ENCODE data around the gene CACNA1G.

The CACNA1G gene

DNA sequence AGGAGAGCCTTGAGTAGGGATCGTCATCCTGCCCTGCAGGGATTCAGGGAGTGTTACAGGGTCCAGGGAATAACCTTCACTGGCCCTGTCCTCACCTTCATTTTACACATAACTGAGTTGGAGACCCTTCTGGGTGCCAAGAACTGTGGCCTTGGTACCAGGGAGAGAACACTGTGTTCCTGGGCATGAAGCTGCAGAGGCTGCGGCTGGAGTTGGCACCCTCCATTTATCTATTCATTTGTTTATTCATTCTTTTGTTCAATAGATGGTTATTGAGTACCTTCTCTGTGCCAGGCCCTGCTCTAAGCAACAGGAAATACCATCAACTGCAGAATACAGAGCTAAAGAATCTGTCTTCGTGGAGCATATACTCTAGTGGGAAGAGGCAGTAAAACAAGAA, 80.8 kb downstream of the CACNA1G start:
- H3K4me3 ChIP-seq (ENCODE audit: low read depth, low read length), result no peak overlapping the region
- DNase-seq (ENCODE audit: low read depth), result no peak
- TF ChIP-seq MYC (IDR thresholded peaks at IDR 0.05; ENCODE audit: low read depth, low read length) (no peak), POLR2A (IDR thresholded peaks at IDR 0.05; ENCODE audit: extremely low read depth, insufficient read length) (no peak)
- TF ChIP-seq, protein P1, sequence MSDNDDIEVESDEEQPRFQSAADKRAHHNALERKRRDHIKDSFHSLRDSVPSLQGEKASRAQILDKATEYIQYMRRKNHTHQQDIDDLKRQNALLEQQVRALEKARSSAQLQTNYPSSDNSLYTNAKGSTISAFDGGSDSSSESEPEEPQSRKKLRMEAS (IDR thresholded peaks at IDR 0.05; ENCODE audit: low read depth, low read length), result no peak
- TF ChIP-seq, protein P2, sequence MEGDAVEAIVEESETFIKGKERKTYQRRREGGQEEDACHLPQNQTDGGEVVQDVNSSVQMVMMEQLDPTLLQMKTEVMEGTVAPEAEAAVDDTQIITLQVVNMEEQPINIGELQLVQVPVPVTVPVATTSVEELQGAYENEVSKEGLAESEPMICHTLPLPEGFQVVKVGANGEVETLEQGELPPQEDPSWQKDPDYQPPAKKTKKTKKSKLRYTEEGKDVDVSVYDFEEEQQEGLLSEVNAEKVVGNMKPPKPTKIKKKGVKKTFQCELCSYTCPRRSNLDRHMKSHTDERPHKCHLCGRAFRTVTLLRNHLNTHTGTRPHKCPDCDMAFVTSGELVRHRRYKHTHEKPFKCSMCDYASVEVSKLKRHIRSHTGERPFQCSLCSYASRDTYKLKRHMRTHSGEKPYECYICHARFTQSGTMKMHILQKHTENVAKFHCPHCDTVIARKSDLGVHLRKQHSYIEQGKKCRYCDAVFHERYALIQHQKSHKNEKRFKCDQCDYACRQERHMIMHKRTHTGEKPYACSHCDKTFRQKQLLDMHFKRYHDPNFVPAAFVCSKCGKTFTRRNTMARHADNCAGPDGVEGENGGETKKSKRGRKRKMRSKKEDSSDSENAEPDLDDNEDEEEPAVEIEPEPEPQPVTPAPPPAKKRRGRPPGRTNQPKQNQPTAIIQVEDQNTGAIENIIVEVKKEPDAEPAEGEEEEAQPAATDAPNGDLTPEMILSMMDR (IDR thresholded peaks at IDR 0.05; ENCODE audit: low read depth, low read length), result no peak

DNA sequence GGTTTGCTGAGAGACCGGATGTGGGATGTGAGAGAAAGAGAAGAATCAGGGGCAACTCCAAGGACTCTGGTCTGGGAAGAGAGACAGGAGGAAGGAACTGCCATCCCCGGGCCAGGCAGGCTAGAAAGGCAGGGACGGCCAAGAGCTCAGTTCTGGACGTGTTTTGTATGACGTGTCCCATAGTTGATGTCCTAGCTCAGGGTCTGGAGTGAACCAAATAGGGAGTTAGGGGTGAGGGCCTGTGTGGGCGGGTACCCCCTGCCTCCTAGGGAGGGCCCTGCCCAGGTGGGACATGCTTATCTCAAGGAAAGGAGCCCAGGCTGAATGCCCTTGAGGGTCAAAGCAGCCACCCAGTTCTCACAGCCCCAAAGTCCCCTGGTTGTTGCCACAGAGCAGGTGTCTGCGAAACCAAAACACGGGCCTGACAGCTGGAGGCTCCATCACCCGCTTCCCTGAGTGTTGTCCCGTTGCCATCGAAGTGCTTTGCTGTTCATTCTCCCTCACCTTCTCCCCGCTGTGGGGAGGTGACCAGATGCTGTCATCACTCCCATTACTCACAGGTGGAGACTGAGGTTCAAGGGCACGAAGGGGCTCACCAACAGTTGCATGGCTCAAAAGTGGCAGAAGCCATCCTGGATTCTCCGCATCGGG, 81.7 kb downstream of the CACNA1G start:
- TF ChIP-seq, protein P2 (IDR thresholded peaks at IDR 0.05; ENCODE audit: low read depth, low read length), result no peak
- TF ChIP-seq, protein P1 (IDR thresholded peaks at IDR 0.05; ENCODE audit: low read depth, low read length), result no peak
- no peak for TF ChIP-seq POLR2A (IDR thresholded peaks at IDR 0.05; ENCODE audit: extremely low read depth, insufficient read length)
- TF ChIP-seq MYC (IDR thresholded peaks at IDR 0.05; ENCODE audit: low read depth, low read length), result no peak
- no peak for DNase-seq (ENCODE audit: low read depth)
- no peak overlapping the region for H3K4me3 ChIP-seq (ENCODE audit: low read depth, low read length)

DNA sequence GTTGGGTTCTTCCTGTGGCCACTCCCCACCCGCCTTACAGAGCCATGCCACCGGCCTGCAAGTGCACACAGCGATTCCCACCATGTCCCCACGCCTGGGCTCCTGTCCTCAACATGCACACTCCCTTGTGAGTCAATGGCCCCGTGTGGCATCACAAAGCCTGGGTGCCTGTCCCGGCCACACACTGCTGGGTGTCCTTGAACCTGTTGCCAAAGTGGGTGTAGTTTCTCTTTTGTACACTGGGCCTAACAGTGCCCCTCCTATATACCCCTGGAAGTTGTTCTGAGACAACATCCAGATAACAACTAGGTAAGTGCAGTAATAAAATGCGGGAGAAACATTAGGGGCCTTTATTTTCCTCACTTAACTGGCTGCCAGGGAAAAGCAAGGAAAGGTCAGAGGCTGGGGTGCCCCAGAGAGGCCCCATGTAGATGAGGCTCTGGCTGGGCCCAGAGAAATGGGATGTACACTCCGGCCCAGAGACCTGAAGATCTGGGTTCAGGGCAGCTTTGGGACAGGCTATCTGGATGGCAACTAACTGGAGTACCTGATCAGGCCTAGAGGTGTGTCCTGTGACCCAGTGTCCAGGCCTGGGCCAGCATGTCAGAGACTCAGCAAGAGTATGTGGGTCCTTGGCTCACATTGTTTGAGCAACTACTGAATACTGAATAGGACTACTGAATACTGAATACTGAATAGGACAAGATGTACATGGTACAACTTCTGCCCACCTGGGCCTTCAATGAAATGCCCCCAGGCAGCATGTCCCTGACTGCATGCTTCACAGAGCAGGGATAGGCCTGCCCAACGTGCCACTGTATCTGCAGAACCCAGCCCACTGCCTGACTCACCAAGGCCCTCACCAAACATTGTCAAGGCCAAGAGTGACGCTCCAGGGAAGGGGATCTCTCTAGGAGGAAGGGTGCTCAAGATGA, 82.5 kb downstream of the CACNA1G start:
- no peak overlapping the region for H3K4me3 ChIP-seq (ENCODE audit: low read depth, low read length)
- no peak for DNase-seq (ENCODE audit: low read depth)
- TF ChIP-seq MYC (IDR thresholded peaks at IDR 0.05; ENCODE audit: low read depth, low read length), result no peak

DNA sequence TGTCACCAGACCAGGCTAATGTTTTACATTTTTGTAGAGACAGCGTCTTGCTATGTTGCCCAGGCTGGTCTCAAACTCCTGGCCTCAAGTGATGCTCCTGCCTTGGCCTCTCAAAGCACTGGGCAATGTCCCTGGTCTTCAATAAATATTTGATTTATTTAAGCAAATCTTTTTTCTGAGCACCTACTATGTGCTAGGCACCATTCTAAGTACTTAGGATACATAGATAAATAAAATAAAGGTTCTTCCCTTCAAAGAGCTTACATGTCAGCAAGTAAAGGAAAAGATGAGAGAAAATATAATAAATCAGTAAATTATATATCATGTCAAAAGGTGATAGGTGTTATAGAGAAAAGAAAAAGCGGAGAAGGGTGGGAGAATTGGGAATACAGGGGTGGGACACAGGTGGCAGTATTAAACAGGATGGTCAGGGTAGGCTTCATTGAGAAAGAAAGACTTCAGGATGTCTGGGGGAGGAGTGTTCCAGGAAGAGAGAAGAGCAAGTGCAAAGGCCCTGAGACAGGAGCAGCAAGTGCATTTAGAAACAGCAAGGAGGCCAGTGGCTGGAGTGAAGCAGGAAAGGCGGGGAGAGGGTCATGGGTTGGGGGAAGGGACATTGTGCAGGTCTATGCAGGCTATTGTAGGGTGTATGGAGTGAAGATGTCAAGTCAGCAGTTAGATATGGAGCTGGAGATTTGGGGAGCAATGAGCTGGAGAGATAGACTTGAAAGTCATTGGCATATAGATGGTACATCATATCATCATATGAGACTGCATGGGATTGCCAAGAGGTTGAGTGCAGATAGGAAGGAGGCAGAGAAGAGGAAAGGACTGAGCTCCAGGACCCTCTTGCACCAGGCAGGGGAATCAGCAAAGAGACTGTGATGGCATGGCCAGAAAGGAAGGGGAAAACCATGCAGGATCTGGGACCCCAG, 85.5 kb downstream of the CACNA1G start:
- DNase-seq (ENCODE audit: low read depth), result no peak
- no peak for TF ChIP-seq MYC (IDR thresholded peaks at IDR 0.05; ENCODE audit: low read depth, low read length)
- H3K4me3 ChIP-seq (ENCODE audit: low read depth, low read length), result no peak overlapping the region

DNA sequence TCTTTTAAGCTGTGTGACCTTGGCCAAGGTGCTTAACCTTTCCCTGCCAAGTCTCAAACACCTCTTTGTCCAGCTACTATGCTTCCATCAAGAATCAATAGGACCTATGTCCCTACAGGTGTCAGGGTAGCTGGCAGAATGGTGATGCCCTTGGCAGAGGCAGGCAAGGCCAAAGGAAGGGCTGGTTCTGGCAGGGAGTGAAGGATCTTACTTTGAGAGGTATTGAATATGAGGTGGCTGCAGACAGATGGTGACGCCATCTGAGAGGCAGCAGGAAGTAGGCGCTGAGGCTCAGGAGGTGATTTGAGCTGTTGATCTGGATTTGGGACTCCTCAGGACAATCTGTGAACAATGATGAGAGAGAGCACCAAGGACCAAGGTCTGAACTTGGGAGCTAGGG, 86.7 kb downstream of the CACNA1G start:
- no peak for DNase-seq (ENCODE audit: low read depth)
- no peak for TF ChIP-seq MYC (IDR thresholded peaks at IDR 0.05; ENCODE audit: low read depth, low read length)
- TF ChIP-seq POLR2A (IDR thresholded peaks at IDR 0.05; ENCODE audit: extremely low read depth, insufficient read length), result no peak
- TF ChIP-seq, protein P2 (IDR thresholded peaks at IDR 0.05; ENCODE audit: low read depth, low read length), result no peak
- TF ChIP-seq, protein P1 (IDR thresholded peaks at IDR 0.05; ENCODE audit: low read depth, low read length), result no peak
- no peak overlapping the region for H3K4me3 ChIP-seq (ENCODE audit: low read depth, low read length)

DNA sequence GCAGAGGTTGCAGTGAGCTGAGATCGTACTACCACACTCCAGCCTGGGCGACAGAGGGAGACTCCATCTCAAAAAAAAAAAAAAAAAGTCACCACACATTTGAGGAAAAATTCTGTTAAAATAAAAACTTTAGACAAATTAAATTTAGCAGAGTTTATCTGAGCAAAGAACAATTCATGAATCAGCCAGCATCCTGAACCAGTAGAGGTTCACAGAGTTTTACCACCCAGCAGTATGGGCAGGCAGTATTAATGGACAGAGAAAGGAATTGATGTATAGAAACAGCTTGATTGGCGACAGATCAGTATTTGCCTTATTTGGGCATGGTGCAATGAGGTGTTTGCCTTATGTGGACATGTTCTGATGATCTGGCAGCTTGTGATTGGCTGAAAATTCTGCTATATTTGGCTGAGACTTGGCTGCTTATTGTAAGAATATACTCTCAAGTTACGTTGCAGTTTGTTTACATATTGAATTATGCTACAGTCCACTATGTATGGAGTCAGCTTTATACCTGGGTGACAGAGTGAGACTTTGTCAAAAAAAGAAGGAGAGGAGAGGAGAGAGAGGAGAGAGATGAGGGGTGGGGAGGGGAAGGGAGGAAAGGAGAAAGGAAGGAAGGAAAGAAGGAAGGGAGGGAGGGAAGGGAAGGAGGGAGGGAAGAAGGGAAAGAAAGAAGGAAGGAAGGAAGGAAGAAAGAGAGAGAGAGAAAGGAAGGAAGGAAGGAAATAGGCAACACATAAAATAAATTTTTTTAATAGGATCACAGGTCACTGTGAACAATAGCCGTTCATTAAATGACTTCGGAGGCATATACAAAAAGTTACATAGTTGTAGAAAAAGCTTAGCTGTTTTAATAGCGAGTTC, 88.8 kb downstream of the CACNA1G start:
- no peak for DNase-seq (ENCODE audit: low read depth)
- no peak for TF ChIP-seq MYC (IDR thresholded peaks at IDR 0.05; ENCODE audit: low read depth, low read length)
- TF ChIP-seq, protein P2 (IDR thresholded peaks at IDR 0.05; ENCODE audit: low read depth, low read length), result no peak
- TF ChIP-seq, protein P1 (IDR thresholded peaks at IDR 0.05; ENCODE audit: low read depth, low read length), result no peak
- TF ChIP-seq POLR2A (IDR thresholded peaks at IDR 0.05; ENCODE audit: extremely low read depth, insufficient read length), result no peak
- no peak overlapping the region for H3K4me3 ChIP-seq (ENCODE audit: low read depth, low read length)
